ENCODE results near the gene P2RY2.
A peak's percentile ranks its signal among the peaks of the same experiment; 100 is the strongest.

P2RY2 gene

GRCh38 chr11:73218106-73218829, at the start of gene P2RY2:
Gene P2RY2 (plus strand): TSS chr11:73218281. CDS start chr11:73234160, 15,879 bp downstream.
- DNase-seq, result no peak

- DNase-seq, result no peak
Observed at GRCh38 chr11:73168925-73169579, 49.0 kb upstream of the P2RY2 start.

GRCh38 chr11:73170140-73170539, 47.9 kb upstream of the P2RY2 start:
- no peak for DNase-seq

GRCh38 chr11:73171436-73172161, 46.5 kb upstream of the P2RY2 start:
- no peak for DNase-seq

GRCh38 chr11:73172992-73173656, 45.0 kb upstream of the P2RY2 start:
- no peak for DNase-seq

- no peak for DNase-seq
Observed at GRCh38 chr11:73173755-73174494, 44.2 kb upstream of the P2RY2 start.

- DNase-seq, result no peak
Observed at GRCh38 chr11:73174495-73174791, 43.6 kb upstream of the P2RY2 start.

GRCh38 chr11:73175551-73176144, 42.4 kb upstream of the P2RY2 start:
- DNase-seq, result no peak

- DNase-seq, result no peak
Observed at GRCh38 chr11:73176145-73176873, 41.8 kb upstream of the P2RY2 start.

- no peak for DNase-seq
Observed at GRCh38 chr11:73176874-73177155, 41.3 kb upstream of the P2RY2 start.

- no peak for DNase-seq
Observed at GRCh38 chr11:73177380-73177777, 40.7 kb upstream of the P2RY2 start.

- DNase-seq, result peak; percentile 75
Observed at GRCh38 chr11:73177778-73178539, 40.1 kb upstream of the P2RY2 start.

- no peak for DNase-seq
Observed at GRCh38 chr11:73178681-73179080, 39.4 kb upstream of the P2RY2 start.

- no peak for DNase-seq
Observed at GRCh38 chr11:73182824-73183321, 35.2 kb upstream of the P2RY2 start.

- peak; percentile 58 for DNase-seq
Observed at GRCh38 chr11:73184953-73185671, 33.0 kb upstream of the P2RY2 start.

GRCh38 chr11:73185680-73186293, 32.3 kb upstream of the P2RY2 start:
- peak; percentile 62 for DNase-seq

- DNase-seq, result no peak
Observed at GRCh38 chr11:73186294-73186850, 31.7 kb upstream of the P2RY2 start.

GRCh38 chr11:73186886-73187285, 31.2 kb upstream of the P2RY2 start:
- no peak for DNase-seq

GRCh38 chr11:73187854-73188253, 30.2 kb upstream of the P2RY2 start:
- no peak for DNase-seq
